HG03460 (cell line): ENCODE data around the gene C19orf44.
"Not testable (repeated sequence)": the region's sequence is repeated elsewhere in the genome, so short reads cannot be mapped to it uniquely, and the experiment has no call there.

Source experiments
- ATAC-seq: cut with Tn5 transposase; IDR thresholded peaks from one replicate; pipeline ENCODE4 v1.9.1; 2021; ENCODE audit not compliant: unreplicated experiment

C19orf44 gene

GRCh38 chr19:16495982-16496612 is at the start of gene C19orf44, which contains the start of gene CALR3:
TSS of gene C19orf44 (plus strand) at chr19:16496394. CDS start at chr19:16500793, 4,399 bp downstream.
TSS of gene CALR3 (minus strand) at chr19:16496167. CDS start at chr19:16496129, 38 bp downstream.
- peak; percentile 94 for ATAC-seq

- no peak for ATAC-seq
These were observed 49.3 kb upstream of the C19orf44 start for GRCh38 chr19:16446724-16447368.

- ATAC-seq = not testable (repeated sequence)
These were observed 47.3 kb upstream of the C19orf44 start for GRCh38 chr19:16448872-16449271.

- no peak for ATAC-seq
These were observed 46.7 kb upstream of the C19orf44 start for GRCh38 chr19:16449330-16449961.

GRCh38 chr19:16452325-16452724 is 43.9 kb upstream of the C19orf44 start:
- no peak for ATAC-seq

- no peak for ATAC-seq
These were observed 41.8 kb upstream of the C19orf44 start for GRCh38 chr19:16454351-16454918.

- no peak for ATAC-seq
These were observed 40.7 kb upstream of the C19orf44 start for GRCh38 chr19:16455489-16455888.

GRCh38 chr19:16456652-16457194 is 39.5 kb upstream of the C19orf44 start:
- no peak for ATAC-seq

GRCh38 chr19:16457195-16457953 is 38.8 kb upstream of the C19orf44 start:
- ATAC-seq = no peak

GRCh38 chr19:16457954-16458331 is 38.3 kb upstream of the C19orf44 start:
- no peak for ATAC-seq

- no peak for ATAC-seq
These were observed 37.5 kb upstream of the C19orf44 start for GRCh38 chr19:16458391-16459341.

- no peak for ATAC-seq
These were observed 36.5 kb upstream of the C19orf44 start for GRCh38 chr19:16459680-16460079.

- no peak for ATAC-seq
These were observed 35.7 kb upstream of the C19orf44 start for GRCh38 chr19:16460454-16460853.

- ATAC-seq = no peak
These were observed 34.6 kb upstream of the C19orf44 start for GRCh38 chr19:16461630-16462051.

- no peak for ATAC-seq
These were observed 33.4 kb upstream of the C19orf44 start for GRCh38 chr19:16462757-16463250.

- ATAC-seq = no peak
These were observed 32.7 kb upstream of the C19orf44 start for GRCh38 chr19:16463341-16463990.

- ATAC-seq = no peak
These were observed 32.1 kb upstream of the C19orf44 start for GRCh38 chr19:16463991-16464575.

GRCh38 chr19:16465239-16465638 is 31.0 kb upstream of the C19orf44 start:
- ATAC-seq = no peak
